GM10248 (cell line): Measurements from ENCODE around the gene PPP4R4.

Experiments
- CTCF ChIA-PET: fragments of 300-600 bp; sonication (Branson Sonifier 250); formaldehyde crosslinking; extraction: SDS; loops from one replicate; lab custom pipeline; 2021; ENCODE audit warnings: antibody characterized with exemption; lab: Yijun Ruan, JAX
- POLR2A ChIA-PET: fragments of 350-650 bp; sonication (Branson Sonifier 250); formaldehyde crosslinking; extraction: SDS; loops from one replicate; lab custom pipeline; 2020; ENCODE audit warnings: antibody characterized with exemption; lab: Yijun Ruan, JAX
- DNase-seq: peaks from one replicate; pipeline ENCODE4 v3.0.0; 2012; ENCODE audit errors: extremely low spot score
- TF ChIP-seq, protein P1 (sequence below): IDR thresholded peaks from 2 replicates; pipeline ENCODE4 v1.5.1; 2012; ENCODE audit warnings: mild to moderate bottlenecking, low read depth; ENCODE audit errors: extremely low read depth, missing control alignments, control extremely low read depth

Gene PPP4R4

DNA sequence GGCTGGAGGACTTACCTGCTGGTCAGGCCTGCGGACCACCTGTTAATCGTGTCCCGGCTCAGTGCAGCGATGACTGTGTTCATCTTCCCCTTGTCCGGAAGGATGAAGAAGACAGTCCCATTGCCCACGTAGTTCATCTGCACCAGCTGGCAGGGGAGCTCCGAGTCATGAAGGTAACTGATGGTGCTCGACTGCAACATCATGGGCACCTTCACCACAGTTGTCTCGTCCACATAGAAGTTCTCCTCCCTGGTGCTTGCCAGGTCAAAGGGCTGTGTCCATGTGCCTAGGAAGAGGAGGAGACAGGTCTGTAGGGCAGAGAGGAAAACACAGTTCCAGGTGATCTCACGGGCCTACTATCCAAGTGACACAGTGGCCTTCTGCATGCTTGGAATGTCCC, 135.6 kb downstream of the PPP4R4 start:
- TF ChIP-seq, protein P1, sequence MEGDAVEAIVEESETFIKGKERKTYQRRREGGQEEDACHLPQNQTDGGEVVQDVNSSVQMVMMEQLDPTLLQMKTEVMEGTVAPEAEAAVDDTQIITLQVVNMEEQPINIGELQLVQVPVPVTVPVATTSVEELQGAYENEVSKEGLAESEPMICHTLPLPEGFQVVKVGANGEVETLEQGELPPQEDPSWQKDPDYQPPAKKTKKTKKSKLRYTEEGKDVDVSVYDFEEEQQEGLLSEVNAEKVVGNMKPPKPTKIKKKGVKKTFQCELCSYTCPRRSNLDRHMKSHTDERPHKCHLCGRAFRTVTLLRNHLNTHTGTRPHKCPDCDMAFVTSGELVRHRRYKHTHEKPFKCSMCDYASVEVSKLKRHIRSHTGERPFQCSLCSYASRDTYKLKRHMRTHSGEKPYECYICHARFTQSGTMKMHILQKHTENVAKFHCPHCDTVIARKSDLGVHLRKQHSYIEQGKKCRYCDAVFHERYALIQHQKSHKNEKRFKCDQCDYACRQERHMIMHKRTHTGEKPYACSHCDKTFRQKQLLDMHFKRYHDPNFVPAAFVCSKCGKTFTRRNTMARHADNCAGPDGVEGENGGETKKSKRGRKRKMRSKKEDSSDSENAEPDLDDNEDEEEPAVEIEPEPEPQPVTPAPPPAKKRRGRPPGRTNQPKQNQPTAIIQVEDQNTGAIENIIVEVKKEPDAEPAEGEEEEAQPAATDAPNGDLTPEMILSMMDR: no peak
- DNase-seq: no peak
- ChIA-PET CTCF (interaction anchor here (1.7 kb wide), 1 partner anchor 16 kb away, joined by 3 read pairs; the partner anchor contains the start of gene SERPINA10), POLR2A (no interaction called here)

DNA sequence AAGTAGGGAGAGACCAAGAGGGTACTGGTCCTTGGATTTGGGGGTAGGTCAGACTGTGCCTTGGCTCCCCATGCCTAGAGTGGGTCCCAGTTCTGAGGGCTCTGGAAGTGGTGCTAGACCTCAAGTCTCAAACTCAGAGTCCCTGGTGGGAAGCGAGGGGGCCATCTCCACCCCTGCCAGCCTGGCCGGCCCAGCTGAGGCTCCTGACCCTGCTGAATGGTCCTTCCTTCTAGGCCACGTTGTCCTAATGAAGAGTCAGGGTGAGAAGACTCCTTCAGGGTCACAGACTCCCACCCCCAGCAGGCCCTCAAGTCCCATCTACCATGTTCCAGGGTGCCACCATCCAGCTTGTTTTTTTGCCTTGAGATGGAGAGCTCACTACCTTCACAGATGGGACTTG, 136.1 kb downstream of the PPP4R4 start:
- no peak for DNase-seq
- TF ChIP-seq, protein P1: no peak
- CTCF ChIA-PET: interaction anchor here (1.4 to 1.7 kb wide), 2 partner anchors 17 to 19 kb away, joined by 3 read pairs; partner anchors contain the start of gene SERPINA10
- POLR2A ChIA-PET: no interaction called here

DNA sequence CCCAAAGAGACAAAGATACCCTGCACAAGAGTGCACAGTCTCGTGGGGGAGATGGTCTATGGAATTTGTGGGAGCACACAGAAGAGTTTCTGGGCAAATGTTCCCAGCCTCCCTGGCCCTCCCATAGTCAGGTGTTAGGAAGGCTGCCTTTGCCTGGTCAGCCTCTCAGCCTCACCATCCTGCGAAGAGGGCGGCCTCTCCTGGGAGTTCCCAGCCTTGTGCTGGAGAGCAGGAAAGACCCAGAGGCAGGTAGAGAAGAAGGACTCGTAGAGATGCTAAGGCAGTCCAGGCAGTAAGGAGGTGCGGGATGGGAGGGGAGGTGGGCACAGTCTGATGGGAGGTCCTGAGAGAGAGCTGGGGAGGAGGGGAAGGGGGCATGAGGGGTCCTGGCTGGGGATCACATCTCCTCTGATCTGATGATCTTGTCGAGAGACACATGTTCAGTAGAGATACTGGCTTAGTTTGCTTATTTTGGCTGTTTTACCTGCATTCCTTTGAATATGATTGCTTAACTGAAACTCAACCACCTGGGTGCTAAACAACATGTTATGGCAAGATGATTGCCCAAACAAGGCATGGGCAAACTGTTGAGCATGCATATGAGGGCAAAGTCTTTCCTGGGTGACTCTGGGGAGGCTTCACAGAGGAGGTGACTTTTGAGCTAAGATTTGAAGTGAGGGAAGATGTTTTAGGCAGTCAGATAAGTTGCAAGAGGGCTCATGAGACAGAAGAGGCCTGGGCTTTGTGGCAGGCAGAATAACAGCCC, 138.5 kb downstream of the PPP4R4 start:
- ChIA-PET CTCF (no interaction called here), POLR2A (no interaction called here)
- DNase-seq: no peak
- TF ChIP-seq, protein P1: no peak

DNA sequence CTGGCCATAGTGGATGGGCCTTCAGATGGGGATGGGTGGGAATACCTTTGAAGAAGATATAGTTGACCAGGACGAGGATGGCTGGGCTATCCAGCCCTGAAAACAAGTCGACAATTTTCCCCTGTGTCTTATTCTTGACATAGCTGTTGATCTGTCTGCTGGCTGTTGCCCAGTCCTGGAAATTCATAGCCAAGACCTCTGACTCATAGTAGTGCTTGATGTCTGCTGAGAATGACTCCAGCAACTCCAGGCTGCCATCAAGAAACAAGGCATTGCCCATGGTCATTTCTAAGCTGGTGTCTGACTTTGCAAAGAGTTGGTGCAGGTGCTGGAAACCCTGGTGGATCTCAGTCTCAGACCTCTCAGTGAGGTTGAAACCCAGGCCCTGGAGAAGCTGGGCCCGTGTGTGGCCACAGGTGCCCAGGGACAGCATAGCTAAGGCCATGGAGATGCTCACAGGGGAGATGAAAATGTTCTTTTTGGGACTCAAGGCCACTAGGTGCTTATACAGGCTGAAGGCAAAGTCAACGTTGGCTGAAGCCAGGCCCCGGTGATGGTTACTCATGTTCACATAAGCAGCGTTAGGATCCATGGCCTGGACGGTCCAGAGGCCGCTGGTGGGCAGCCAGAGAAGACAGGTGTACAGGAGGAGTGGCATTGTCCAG, 140.0 kb downstream of the PPP4R4 start:
- no peak for DNase-seq
- TF ChIP-seq, protein P1: no peak
- CTCF ChIA-PET: interaction anchor here (1.1 kb wide), 1 partner anchor 9 kb away, joined by 3 read pairs; the partner anchor contains the start of gene SERPINA6
- POLR2A ChIA-PET: no interaction called here

DNA sequence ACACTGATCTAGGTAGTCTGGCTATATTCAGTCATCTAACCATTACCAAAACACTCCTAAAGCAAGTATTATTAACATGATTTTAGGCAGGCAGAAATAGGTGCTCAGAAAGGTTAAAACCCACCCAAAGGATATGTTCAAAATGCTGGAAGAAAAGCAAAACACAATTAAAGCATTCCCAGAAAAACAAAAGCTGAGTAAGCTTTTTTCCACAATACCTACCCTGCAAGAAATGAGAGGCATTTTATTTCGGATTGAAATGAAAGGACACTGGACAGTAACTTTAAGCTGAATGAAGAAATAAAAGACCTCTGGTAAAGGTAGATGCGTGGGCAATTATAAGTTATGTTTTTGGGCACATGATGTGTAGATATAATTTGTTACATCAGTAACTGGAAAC, 140.8 kb downstream of the PPP4R4 start:
- TF ChIP-seq, protein P1: no peak
- no peak for DNase-seq
- POLR2A ChIA-PET: no interaction called here
- CTCF ChIA-PET: no interaction called here

DNA sequence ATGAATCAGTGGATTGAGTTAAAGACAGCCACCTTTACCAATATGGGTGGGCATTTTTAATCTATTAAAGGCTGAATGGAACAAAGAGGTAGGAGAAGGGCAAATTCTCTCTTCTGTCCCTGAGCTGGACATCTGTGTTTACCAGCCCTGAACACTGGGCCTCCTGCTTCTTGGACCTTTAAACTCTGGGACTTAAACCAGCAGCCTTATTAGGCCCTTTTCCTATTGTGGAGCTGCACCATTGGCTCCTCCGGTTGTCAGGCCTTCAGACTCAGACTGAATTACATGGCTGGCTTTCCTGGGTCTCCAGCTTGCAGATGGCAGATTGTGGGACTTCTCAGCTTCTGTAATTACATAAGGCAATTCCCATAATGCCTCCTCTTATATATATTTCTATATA, 142.6 kb downstream of the PPP4R4 start:
- TF ChIP-seq, protein P1: no peak
- ChIA-PET POLR2A (no interaction called here), CTCF (no interaction called here)
- DNase-seq: no peak
